Right lobe of liver (tissue), 6 donors: ENCODE results near the gene CRAT. TPM values are rescaled to one million over a fixed set of nuclear protein-coding genes. Genes with fewer than 3 reads are reported as not detected.

Source experiments
- ATAC-seq, 4 donors: fragments of 200-7000 bp; cut with Tn5 transposase; one replicate each; pipeline ENCODE4 v1.9.1; 2020; ENCODE audit warnings: mild to moderate bottlenecking in 4 of 4, moderate library complexity in 4 of 4
- DNase-seq, 3 donors: peaks; one replicate each; pipeline ENCODE4 v3.0.0-alpha.2; 2020
- H3K27ac ChIP-seq, 3 donors: fragments of 200-600 bp; one replicate each; pipeline ENCODE4 v1.8.0; 2022
- H3K27me3 ChIP-seq, 2 donors: fragments of 200-600 bp; one replicate each; pipeline ENCODE4 v1.8.0; 2022
- H3K36me3 ChIP-seq, 4 donors: fragments of 200-600 bp; sonication (generic) in 1 of 4; one replicate each; pipeline versions ENCODE4 v1.5.1 to v1.8.0; 2017 to 2022; ENCODE audit warnings: control low read depth in 1 of 4
- H3K4me1 ChIP-seq, 4 donors: fragments of 200-600 bp; sonication (generic) in 1 of 4; one replicate each; pipeline versions ENCODE4 v1.5.1 to v1.8.0; 2017 to 2022; ENCODE audit warnings: control low read depth in 1 of 4
- H3K4me3 ChIP-seq, 3 donors: fragments of 200-600 bp; one replicate each; pipeline ENCODE4 v1.8.0; 2022
- H3K9me3 ChIP-seq, 4 donors: fragments of 200-600 bp; sonication (generic) in 1 of 4; one replicate each; pipeline versions ENCODE4 v1.5.1 to v1.8.0; 2017 to 2022; ENCODE audit warnings: control low read depth in 1 of 4
- POLR2A ChIP-seq: fragments of 450-650 bp; IDR thresholded peaks from one replicate; pipeline ENCODE4 v1.6.1; 2017; ENCODE audit warnings: antibody characterized with exemption, mild to moderate bottlenecking
- WGBS: methylation state at CpG from one replicate; pipeline ENCODE4 v1.1.6; 2018; ENCODE audit warnings: low coverage, low lambda C conversion rate; ENCODE audit not compliant: insufficient coverage; ENCODE audit errors: missing lambda C conversion rate; 5-methylcytosine and 5-hydroxymethylcytosine counted together
- intact Hi-C, 2 donors: fragments of 100-400 bp; cut with DNase I; formaldehyde crosslinking; loops; one replicate each; pipeline versions ENCODE4 v1.11.2 to v1.14.1; 2022
- total RNA-seq, 6 experiments: library from RNA; depleted of rRNA in 2 of 6; stranded (reverse); fragments of >200 nt in 2 of 6; fragmentation: NEBNext Ultra II Directional in 3 of 6; extraction: Animal tissue kit (Norgen Biotek cat#: 25700) in 3 of 6; gene quantifications; one replicate each; pipeline versions ENCODE4 v1.1.0 to v1.2.4, GENCODE V29; 2016 to 2023
- TF ChIP-seq, protein P1 (sequence below), 4 donors: fragments of 200-600 bp in 3 of 4; fragments of 450-650 bp in 1 of 4; IDR thresholded peaks; one replicate each; pipeline versions ENCODE4 v1.5.1 to v1.8.0; 2016 to 2022; ENCODE audit warnings: antibody characterized with exemption in 4 of 4, mild to moderate bottlenecking in 2 of 4
- donor health status: DM: no; HTN: yes; CAD: no.
- donor health status: DM: no; HTN: no; CAD: no.
- donor health status: DM: no; HTN: no; CAD: no.
- donor health status: DM: no; HTN: yes; CAD: no.
- donor health status: DM: no; HTN: yes; CAD: no.

Gene CRAT
- total RNA-seq, 6 experiments from 2014 or later = 86.1 to 146 (median 104) TPM

DNA sequence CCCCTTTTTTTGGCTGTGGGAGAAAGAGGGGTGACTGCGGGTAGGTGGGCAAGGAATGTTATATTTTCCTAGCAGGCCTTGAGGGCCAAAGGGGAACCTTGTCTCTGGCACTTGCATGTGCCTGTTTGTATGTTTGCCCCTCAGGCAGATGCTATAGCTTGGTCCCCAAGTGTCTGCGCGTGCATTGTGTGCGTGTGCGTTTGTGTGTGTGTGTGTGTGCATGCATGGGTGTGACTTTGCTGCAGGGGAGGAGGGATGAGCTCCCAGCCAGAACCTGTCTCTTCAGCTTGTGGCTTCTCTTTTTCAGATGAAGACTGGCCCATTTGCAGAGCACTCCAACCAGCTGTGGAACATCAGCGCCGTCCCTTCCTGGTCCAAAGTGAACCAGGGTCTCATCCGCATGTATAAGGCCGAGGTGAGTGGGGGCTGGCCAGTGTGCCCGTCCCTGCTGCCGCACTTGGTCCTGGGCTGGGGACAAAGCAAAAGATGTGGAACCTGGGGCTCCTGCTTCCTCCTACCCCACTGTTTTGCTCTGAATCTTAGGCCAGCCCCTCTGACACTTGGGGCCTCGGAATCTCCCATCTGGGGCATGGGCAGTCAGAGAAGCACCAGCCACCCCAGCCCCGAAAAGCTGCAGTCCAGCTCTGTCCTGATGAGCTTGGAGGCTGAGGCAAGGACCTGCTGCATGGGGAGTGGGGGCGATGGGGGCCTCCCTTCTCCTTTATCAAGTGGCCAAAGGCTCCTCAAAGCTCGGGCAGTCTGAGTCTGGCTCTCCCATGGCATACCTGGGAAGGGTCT is 31.7 kb upstream of the CRAT start:
- Histone ChIP-seq H3K27me3 (no peaks in the 10 kb centered on the region), H3K27ac (peak overlapping the region; percentile 95 to 100 (median 99)), H3K9me3 (no peaks in the 10 kb centered on the region), H3K36me3 (peaks cover 0 to 9% (median 3%) of the 10 kb centered on the region in 4 donors), H3K4me1 (peaks cover 0 to 58% (median 33%) of the 10 kb centered on the region in 4 donors), H3K4me3 (no peak overlapping the region)
- no peak for TF ChIP-seq POLR2A
- TF ChIP-seq, protein P1, sequence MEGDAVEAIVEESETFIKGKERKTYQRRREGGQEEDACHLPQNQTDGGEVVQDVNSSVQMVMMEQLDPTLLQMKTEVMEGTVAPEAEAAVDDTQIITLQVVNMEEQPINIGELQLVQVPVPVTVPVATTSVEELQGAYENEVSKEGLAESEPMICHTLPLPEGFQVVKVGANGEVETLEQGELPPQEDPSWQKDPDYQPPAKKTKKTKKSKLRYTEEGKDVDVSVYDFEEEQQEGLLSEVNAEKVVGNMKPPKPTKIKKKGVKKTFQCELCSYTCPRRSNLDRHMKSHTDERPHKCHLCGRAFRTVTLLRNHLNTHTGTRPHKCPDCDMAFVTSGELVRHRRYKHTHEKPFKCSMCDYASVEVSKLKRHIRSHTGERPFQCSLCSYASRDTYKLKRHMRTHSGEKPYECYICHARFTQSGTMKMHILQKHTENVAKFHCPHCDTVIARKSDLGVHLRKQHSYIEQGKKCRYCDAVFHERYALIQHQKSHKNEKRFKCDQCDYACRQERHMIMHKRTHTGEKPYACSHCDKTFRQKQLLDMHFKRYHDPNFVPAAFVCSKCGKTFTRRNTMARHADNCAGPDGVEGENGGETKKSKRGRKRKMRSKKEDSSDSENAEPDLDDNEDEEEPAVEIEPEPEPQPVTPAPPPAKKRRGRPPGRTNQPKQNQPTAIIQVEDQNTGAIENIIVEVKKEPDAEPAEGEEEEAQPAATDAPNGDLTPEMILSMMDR (IDR thresholded peaks at IDR 0.05) = no peak
- 62% methylated on average over 5 of the region's 15 CpGs for WGBS
- no peak for ATAC-seq
- DNase-seq = no peak
- intact Hi-C loops = no loop called here

DNA sequence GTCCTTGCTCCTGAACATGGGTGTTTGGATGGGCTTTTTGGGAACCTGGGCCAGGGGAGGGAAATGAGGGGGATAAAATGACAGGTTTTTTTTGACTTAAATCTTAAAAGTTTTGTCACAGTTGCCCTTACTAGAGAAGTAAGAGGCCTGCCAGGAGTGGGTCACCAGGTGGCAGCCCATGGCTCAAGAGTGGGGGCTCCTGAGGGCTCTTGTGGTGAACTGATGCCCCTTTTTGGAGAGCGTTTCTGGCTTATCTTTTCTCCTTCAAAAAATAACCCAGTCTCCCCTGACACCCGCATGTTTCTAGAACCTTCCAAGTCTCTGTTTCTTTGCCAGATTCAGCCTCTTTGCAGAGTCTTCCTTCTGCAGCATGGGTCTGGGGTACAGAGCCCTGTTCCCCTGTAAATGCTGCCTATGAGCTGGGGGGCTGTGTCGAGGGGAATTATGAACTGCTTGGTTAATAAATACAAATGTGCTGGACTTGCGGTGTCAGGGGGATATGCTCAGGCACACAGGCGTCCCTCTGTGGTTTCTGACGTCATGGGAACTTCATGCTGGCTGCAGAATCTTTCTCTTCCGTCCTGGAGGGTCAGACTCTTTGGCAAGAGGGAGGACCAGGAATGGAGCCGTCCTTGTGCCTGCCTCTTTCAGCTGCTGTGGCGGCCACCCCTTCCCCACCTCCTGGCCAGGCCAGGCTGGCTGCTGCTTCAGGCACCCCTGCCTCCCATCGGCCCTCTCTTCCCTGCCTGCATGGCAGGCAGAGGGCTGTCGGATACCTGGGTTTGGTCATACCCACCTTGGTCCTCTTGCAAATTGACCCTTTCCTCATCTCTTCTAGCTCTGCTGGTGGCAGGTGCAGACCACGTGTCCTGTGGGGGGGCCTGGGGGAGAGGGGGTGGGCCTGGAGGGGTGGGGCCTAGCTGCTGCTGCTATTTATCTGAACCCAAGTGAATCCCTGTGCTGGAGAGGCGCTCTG is 30.8 kb upstream of the CRAT start:
- intact Hi-C loops = no loop called here
- Histone ChIP-seq H3K36me3 (peaks cover 0 to 11% (median 4%) of the 10 kb centered on the region in 4 donors), H3K9me3 (no peaks in the 10 kb centered on the region), H3K4me1 (peaks cover 0 to 62% (median 33%) of the 10 kb centered on the region in 4 donors), H3K27ac (peak overlapping the region; percentile 95 to 100 (median 99)), H3K27me3 (no peaks in the 10 kb centered on the region), H3K4me3 (peak overlapping the region; percentile 53 to 68 (median 56))
- TF ChIP-seq, protein P1 (IDR thresholded peaks at IDR 0.05) = no peak
- peak; percentile 53 for TF ChIP-seq POLR2A
- DNase-seq = peak in 1 of 3 donors; percentile 57
- WGBS = 10% methylated on average over 7 of the region's 13 CpGs
- ATAC-seq = peak in 3 of 4 donors; percentile 2 to 8 (median 6)

DNA sequence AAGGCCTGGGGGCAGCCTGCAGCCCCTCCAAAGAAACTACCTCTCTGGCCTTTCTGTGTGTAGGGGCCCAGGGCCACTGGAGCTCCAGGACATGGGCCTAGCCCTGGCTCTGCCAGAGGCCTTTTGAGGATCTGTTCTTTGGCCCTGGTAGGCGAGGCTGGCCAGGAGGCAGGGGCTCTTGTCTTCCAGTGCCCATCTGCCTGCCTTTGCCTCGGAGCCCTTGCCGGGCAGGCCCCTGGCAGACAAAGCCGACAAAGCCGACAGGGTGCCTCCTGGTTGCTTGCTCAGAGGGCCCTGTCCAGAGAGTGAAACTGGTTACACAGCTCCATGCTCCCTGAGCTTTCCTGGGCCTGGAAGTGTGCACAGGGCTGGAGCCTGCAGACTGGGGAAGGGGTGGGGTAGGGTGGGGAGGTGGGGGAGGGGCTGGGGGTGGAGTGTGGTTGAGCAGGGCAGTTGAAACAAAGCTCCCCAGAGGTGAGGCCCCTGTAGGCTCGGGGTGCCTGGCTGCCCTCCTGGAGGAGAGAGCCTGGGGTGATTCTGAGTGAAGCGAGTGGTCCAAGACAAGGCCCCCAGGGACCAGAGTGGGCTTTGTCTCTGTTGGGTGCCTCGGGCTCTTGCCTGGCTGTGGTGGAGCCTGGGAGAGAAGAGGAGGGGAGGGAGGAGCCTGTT is 29.9 kb upstream of the CRAT start:
- H3K27ac ChIP-seq = peak overlapping the region; percentile 95 to 100 (median 99)
- 11% methylated on average over 3 of the region's 8 CpGs for WGBS
- no peaks in the 10 kb centered on the region for H3K27me3 ChIP-seq
- peaks cover 0 to 16% (median 5%) of the 10 kb centered on the region in 4 donors for H3K36me3 ChIP-seq
- peak overlapping the region; percentile 53 to 68 (median 56) for H3K4me3 ChIP-seq
- peaks cover 0 to 62% (median 33%) of the 10 kb centered on the region in 4 donors for H3K4me1 ChIP-seq
- peak in 1 of 3 donors; percentile 51 for DNase-seq
- intact Hi-C loops = no loop called here
- H3K9me3 ChIP-seq = no peaks in the 10 kb centered on the region
- TF ChIP-seq POLR2A = no peak
- TF ChIP-seq, protein P1 (IDR thresholded peaks at IDR 0.05) = no peak
- peak; percentile 8 to 13 (median 10) for ATAC-seq

DNA sequence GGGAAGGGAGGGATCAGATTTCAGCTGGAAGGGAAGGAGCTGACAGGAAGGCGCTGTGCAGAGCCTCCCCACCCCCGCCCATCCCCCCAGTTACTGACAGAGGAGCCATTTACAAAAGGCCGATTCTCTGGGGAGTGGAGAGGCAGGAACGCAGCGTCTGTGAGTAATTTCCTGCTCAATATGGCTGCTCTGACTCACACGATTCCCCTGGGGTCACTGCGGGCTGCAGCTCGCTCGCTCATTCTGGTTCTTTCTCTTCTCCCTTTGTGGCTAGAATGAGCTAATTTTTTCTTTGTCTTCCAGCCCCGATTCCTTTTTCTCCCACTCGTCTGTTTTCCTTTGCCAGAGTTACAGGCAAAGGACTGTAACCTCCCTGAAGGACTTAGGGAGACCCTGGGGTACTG is 29.4 kb upstream of the CRAT start:
- peak; percentile 83 to 89 (median 87) for DNase-seq

More for the DNA sequence above, 29.4 kb upstream of the CRAT start:
- H3K4me3 ChIP-seq = peak overlapping the region; percentile 53 to 68 (median 56)
- peak overlapping the region; percentile 95 to 100 (median 99) for H3K27ac ChIP-seq
- intact Hi-C loops = loop anchor here (5.0 to 10.0 kb wide), 2 partner anchors 32 to 635 kb away; no protein-coding TSS in a partner anchor
- no peaks in the 10 kb centered on the region for H3K27me3 ChIP-seq
- H3K4me1 ChIP-seq = peaks cover 0 to 62% (median 33%) of the 10 kb centered on the region in 4 donors
- ATAC-seq = peak; percentile 59 to 68 (median 64)
- H3K36me3 ChIP-seq = peaks cover 0 to 21% (median 7%) of the 10 kb centered on the region in 4 donors
- WGBS = 0% methylated on average over 8 of the region's 11 CpGs
- no peaks in the 10 kb centered on the region for H3K9me3 ChIP-seq
- TF ChIP-seq, protein P1 (IDR thresholded peaks at IDR 0.05) = no peak
- TF ChIP-seq POLR2A = peak; percentile 87
